MM.1S (cell line): ENCODE data around the gene KCTD10.
"Not testable (repeated sequence)": the region's sequence is repeated elsewhere in the genome, so short reads cannot be mapped to it uniquely, and the experiment has no call there.

Experiments
- DNase-seq: peaks from one replicate; pipeline ENCODE4 v3.0.0-alpha.2; 2015
- H2AFZ ChIP-seq: fragments of 300-600 bp; sonication (generic); 2 replicates; pipeline ENCODE4 v1.6.0; 2016; ENCODE audit warnings: antibody characterized with exemption, low read length
- H3F3A ChIP-seq: fragments of 300-600 bp; sonication (generic); 2 replicates; pipeline ENCODE4 v1.6.1; 2016; ENCODE audit warnings: mild to moderate bottlenecking, antibody characterized with exemption, low read length, moderate library complexity, mixed read lengths; ENCODE audit not compliant: insufficient read depth
- H3K27ac ChIP-seq: fragments of 300-600 bp; sonication (generic); 2 replicates; pipeline ENCODE4 v1.5.1; 2016; ENCODE audit warnings: mild to moderate bottlenecking, low read length
- H3K27me3 ChIP-seq: fragments of 300-600 bp; sonication (generic); replicated peaks from 2 replicates; pipeline ENCODE4 v1.6.0; 2016; ENCODE audit warnings: low read length; ENCODE audit not compliant: insufficient read depth
- H3K36me3 ChIP-seq: fragments of 300-600 bp; sonication (generic); replicated peaks from 2 replicates; pipeline ENCODE4 v1.6.1; 2016; ENCODE audit warnings: mild to moderate bottlenecking, low read length, mixed read lengths; ENCODE audit not compliant: insufficient read depth
- H3K4me1 ChIP-seq: fragments of 300-600 bp; sonication (generic); 2 replicates; pipeline ENCODE4 v1.6.1; 2016; ENCODE audit warnings: low read length, mixed read lengths
- H3K4me2 ChIP-seq: fragments of 300-600 bp; sonication (generic); 2 replicates; pipeline ENCODE4 v1.6.0; 2016; ENCODE audit warnings: low read depth, low read length
- H3K4me3 ChIP-seq: fragments of 300-600 bp; sonication (generic); 2 replicates; pipeline ENCODE4 v1.5.1; 2016; ENCODE audit warnings: low read length, mixed read lengths
- H3K79me2 ChIP-seq: fragments of 300-600 bp; sonication (generic); 2 replicates; pipeline ENCODE4 v1.6.1; 2016; ENCODE audit warnings: mixed run types, low read length, mixed read lengths
- H3K9ac ChIP-seq: fragments of 300-600 bp; sonication (generic); 2 replicates; pipeline ENCODE4 v1.6.1; 2016; ENCODE audit warnings: low read length, mixed read lengths
- H3K9me2 ChIP-seq: fragments of 300-600 bp; sonication (generic); replicated peaks from 2 replicates; pipeline ENCODE4 v1.6.1; 2016; ENCODE audit warnings: mild to moderate bottlenecking, low read length, mixed read lengths; ENCODE audit not compliant: insufficient read depth
- H3K9me3 ChIP-seq: fragments of 300-600 bp; sonication (generic); replicated peaks from 2 replicates; pipeline ENCODE4 v1.6.1; 2016; ENCODE audit warnings: mild to moderate bottlenecking, low read length, mixed read lengths; ENCODE audit not compliant: insufficient read depth
- H4K20me1 ChIP-seq: fragments of 300-600 bp; sonication (generic); 2 replicates; pipeline ENCODE4 v1.6.1; 2016; ENCODE audit warnings: mild to moderate bottlenecking, low read length, moderate library complexity, mixed read lengths; ENCODE audit not compliant: insufficient read depth
- EZH2 ChIP-seq: fragments of 300-600 bp; sonication (generic); optimal IDR thresholded peaks from 2 replicates; pipeline ENCODE3; 2017; ENCODE audit warnings: low read depth, mild to moderate bottlenecking, antibody characterized with exemption, low read length, mixed read lengths
- EZH2phosphoT487 ChIP-seq: fragments of 300-600 bp; sonication (generic); IDR thresholded peaks from 2 replicates; pipeline ENCODE4 v1.6.1; 2018; ENCODE audit warnings: antibody characterized with exemption, low read length
- TF ChIP-seq, protein P1 (sequence below): fragments of 300-600 bp; sonication (generic); IDR thresholded peaks from 2 replicates; pipeline ENCODE4 v1.5.1; 2016; ENCODE audit warnings: antibody characterized with exemption, low read length, mixed read lengths

KCTD10 gene

DNA sequence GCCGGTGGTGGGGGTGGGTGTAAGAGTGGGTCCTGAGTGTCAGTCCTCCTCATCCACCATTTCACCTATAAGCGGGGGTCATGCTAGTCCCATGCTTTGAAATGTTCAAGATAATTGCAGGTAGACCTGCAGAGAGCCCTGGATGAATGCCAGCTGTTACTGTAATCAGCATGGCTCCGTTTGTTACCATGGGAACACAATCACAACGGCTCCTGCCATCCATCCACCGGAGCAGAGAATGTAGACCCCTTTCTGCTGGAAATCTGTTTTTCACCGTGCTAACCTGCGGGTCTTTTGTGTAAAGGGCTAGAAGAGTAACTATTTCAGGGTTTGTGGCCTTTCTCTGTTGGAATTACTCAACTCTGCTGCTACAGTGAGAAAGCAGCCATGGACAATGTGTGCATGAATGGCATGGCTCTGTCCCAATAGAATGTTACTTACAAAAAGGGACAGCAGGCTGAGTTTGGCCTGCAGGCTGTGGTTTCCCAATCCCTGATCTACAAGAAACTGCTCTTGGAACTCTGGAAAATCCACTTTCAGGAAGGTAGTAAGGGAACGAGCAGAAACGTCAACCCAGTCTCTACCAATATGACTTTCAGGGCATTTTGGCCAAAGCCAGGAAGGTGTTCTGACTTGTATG is 36.1 kb downstream of the KCTD10 start:
- Histone ChIP-seq H3K4me1 (no peaks in the 10 kb centered on the region), H3K9me2 (no peaks in the 10 kb centered on the region), H3K27ac (no peak overlapping the region), H3K4me2 (no peak overlapping the region), H3K27me3 (no peaks in the 10 kb centered on the region), H4K20me1 (no peaks in the 10 kb centered on the region), H3K4me3 (no peak overlapping the region), H3F3A (no peaks in the 10 kb centered on the region), H3K79me2 (no peaks in the 10 kb centered on the region), H2AFZ (no peak overlapping the region), H3K36me3 (no peaks in the 10 kb centered on the region), H3K9ac (no peak overlapping the region), H3K9me3 (no peaks in the 10 kb centered on the region)
- no peak for DNase-seq
- TF ChIP-seq, protein P1, sequence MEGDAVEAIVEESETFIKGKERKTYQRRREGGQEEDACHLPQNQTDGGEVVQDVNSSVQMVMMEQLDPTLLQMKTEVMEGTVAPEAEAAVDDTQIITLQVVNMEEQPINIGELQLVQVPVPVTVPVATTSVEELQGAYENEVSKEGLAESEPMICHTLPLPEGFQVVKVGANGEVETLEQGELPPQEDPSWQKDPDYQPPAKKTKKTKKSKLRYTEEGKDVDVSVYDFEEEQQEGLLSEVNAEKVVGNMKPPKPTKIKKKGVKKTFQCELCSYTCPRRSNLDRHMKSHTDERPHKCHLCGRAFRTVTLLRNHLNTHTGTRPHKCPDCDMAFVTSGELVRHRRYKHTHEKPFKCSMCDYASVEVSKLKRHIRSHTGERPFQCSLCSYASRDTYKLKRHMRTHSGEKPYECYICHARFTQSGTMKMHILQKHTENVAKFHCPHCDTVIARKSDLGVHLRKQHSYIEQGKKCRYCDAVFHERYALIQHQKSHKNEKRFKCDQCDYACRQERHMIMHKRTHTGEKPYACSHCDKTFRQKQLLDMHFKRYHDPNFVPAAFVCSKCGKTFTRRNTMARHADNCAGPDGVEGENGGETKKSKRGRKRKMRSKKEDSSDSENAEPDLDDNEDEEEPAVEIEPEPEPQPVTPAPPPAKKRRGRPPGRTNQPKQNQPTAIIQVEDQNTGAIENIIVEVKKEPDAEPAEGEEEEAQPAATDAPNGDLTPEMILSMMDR: no peak
- TF ChIP-seq EZH2 (no peak), EZH2phosphoT487 (no peak)

DNA sequence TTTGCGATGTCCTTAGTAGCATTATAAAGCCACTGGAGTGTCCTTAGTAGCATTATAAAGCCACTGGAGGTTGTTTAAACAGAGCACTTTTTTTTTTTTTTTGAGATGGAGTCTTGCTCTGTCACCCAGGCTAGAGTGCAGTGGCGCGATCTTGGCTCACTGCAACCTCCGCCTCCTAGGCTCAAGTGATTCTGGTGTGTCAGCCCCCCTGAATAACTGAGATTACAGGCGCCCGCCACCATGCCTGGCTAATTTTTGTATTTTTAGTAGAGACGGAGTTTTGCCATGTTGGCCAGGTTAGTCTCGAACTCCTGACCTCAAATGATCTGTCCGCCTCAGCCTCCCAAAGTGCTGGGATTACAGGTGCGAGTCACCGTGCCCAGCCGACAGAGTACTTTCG is 37.1 kb downstream of the KCTD10 start:
- H3K4me3 ChIP-seq, H3F3A ChIP-seq, H3K9me2 ChIP-seq, H3K79me2 ChIP-seq, H3K4me1 ChIP-seq, H3K27me3 ChIP-seq, H4K20me1 ChIP-seq, H3K9ac ChIP-seq, H3K4me2 ChIP-seq, DNase-seq, H3K36me3 ChIP-seq, H2AFZ ChIP-seq, H3K9me3 ChIP-seq, H3K27ac ChIP-seq: not testable (repeated sequence)

DNA sequence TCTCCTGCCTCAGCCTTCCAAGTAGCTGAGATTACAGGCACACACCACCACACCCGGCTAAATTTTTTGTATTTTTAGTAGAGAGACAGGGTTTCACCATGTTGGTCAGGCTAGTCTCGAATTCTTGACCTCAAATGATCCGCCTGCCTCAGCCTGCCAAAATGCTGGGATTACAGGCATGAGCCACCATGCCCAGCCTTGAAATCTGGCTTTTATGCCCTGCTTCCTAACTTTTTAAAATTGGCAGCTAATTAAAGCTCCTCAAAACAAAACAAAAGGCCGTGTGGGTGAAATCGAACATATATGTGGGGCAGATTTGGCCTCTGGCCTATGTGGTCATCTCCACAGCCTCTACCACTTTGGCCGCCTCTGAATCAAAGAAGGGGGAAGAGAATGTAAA is 37.9 kb downstream of the KCTD10 start:
- DNase-seq: no peak
- Histone ChIP-seq H3K79me2 (no peaks in the 10 kb centered on the region), H3K9me2 (no peaks in the 10 kb centered on the region), H4K20me1 (no peaks in the 10 kb centered on the region), H3K4me1 (no peaks in the 10 kb centered on the region), H2AFZ (no peak overlapping the region), H3K27ac (no peak overlapping the region), H3K4me3 (no peak overlapping the region), H3F3A (no peaks in the 10 kb centered on the region), H3K9me3 (no peaks in the 10 kb centered on the region), H3K4me2 (no peak overlapping the region), H3K9ac (no peak overlapping the region), H3K27me3 (no peaks in the 10 kb centered on the region), H3K36me3 (no peaks in the 10 kb centered on the region)
- TF ChIP-seq, protein P1: no peak
- TF ChIP-seq EZH2phosphoT487 (no peak), EZH2 (no peak)

DNA sequence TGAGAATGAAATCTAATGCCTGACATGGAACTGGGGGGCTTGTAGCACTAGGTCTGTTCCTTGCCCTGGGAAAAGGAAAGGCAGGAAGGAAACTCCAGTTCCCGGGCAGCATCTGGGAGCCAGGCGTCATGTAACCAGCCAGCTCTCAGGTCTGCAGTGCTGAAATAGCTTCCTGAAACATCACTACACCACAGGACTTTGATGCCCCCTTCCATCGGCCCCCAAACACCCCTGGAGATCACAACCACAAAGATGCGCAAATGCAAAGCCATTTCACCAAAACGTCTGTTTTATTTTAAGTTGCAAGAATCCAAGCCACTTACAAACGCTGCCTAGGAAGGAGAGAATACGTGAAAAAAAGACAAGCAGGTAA is 40.9 kb downstream of the KCTD10 start:
- DNase-seq: no peak
- Histone ChIP-seq H3K27ac (no peak overlapping the region), H3K9ac (no peak overlapping the region), H2AFZ (no peak overlapping the region), H4K20me1 (no peaks in the 10 kb centered on the region), H3K4me3 (no peak overlapping the region), H3K9me2 (no peaks in the 10 kb centered on the region), H3K27me3 (no peaks in the 10 kb centered on the region), H3K9me3 (no peaks in the 10 kb centered on the region), H3K4me1 (no peaks in the 10 kb centered on the region; the same call in 1 of the 2 replicates), H3K36me3 (no peaks in the 10 kb centered on the region), H3F3A (no peaks in the 10 kb centered on the region), H3K4me2 (no peak overlapping the region), H3K79me2 (no peaks in the 10 kb centered on the region)
- TF ChIP-seq EZH2phosphoT487 (no peak), EZH2 (no peak)
- TF ChIP-seq, protein P1: no peak
